ENCODE data around the gene ZNF81. TPM values are rescaled to one million over a fixed set of nuclear protein-coding genes. Genes with fewer than 3 reads are reported as not detected.
A peak's percentile ranks its signal among the peaks of the same experiment; 100 is the strongest.
"Not testable (repeated sequence)": the region's sequence is repeated elsewhere in the genome, so short reads cannot be mapped to it uniquely, and the experiment has no call there.

Gene ZNF81
- total RNA-seq, 1 donor = 5.8 TPM

GRCh38 chrX:47802589-47802988, 34.1 kb upstream of the ZNF81 start:
- no peaks in the 10 kb centered on the region for H3K4me1 ChIP-seq (ENCODE audit: insufficient read depth, low read length)
- H3K27me3 ChIP-seq (ENCODE audit: insufficient read depth, low read length) = no peaks in the 10 kb centered on the region
- no peak for DNase-seq (ENCODE audit: insufficient read length, low spot score, missing footprints)
- TF ChIP-seq CTCF (IDR thresholded peaks at IDR 0.05; ENCODE audit: extremely low read depth, low read depth, low read length) = no peak
- no peak overlapping the region for H3K4me2 ChIP-seq (ENCODE audit: insufficient read depth, low read length)
- H4K20me1 ChIP-seq (ENCODE audit: insufficient read depth, low read length) = no peaks in the 10 kb centered on the region
- H3K4me3 ChIP-seq (ENCODE audit: insufficient read depth, low read length) = no peak overlapping the region
- no peak overlapping the region for H3K27ac ChIP-seq (ENCODE audit: low read depth, low read length)
- no peak overlapping the region for H2AFZ ChIP-seq (ENCODE audit: low read length)
- H3K9me3 ChIP-seq (ENCODE audit: low read depth, low read length) = no peaks in the 10 kb centered on the region
- H3K36me3 ChIP-seq (ENCODE audit: insufficient read depth, low read length) = no peaks in the 10 kb centered on the region
- no peaks in the 10 kb centered on the region for H3K79me2 ChIP-seq (ENCODE audit: insufficient read depth, low read length)

GRCh38 chrX:47803103-47803502, 33.6 kb upstream of the ZNF81 start:
- H3K4me3 ChIP-seq (ENCODE audit: insufficient read depth, low read length); H3K36me3 ChIP-seq (ENCODE audit: insufficient read depth, low read length); H3K79me2 ChIP-seq (ENCODE audit: insufficient read depth, low read length); H3K27ac ChIP-seq (ENCODE audit: low read depth, low read length); H3K4me2 ChIP-seq (ENCODE audit: insufficient read depth, low read length); H3K4me1 ChIP-seq (ENCODE audit: insufficient read depth, low read length); H4K20me1 ChIP-seq (ENCODE audit: insufficient read depth, low read length); DNase-seq (ENCODE audit: insufficient read length, low spot score, missing footprints); H3K9me3 ChIP-seq (ENCODE audit: low read depth, low read length); H2AFZ ChIP-seq (ENCODE audit: low read length); H3K27me3 ChIP-seq (ENCODE audit: insufficient read depth, low read length): not testable (repeated sequence)

- Histone ChIP-seq H3K9me3 (ENCODE audit: low read depth, low read length) (no peaks in the 10 kb centered on the region), H3K4me3 (ENCODE audit: insufficient read depth, low read length) (no peak overlapping the region), H3K4me2 (ENCODE audit: insufficient read depth, low read length) (no peak overlapping the region), H4K20me1 (ENCODE audit: insufficient read depth, low read length) (no peaks in the 10 kb centered on the region), H3K27ac (ENCODE audit: low read depth, low read length) (no peak overlapping the region), H3K27me3 (ENCODE audit: insufficient read depth, low read length) (no peaks in the 10 kb centered on the region), H2AFZ (ENCODE audit: low read length) (no peak overlapping the region), H3K36me3 (ENCODE audit: insufficient read depth, low read length) (no peaks in the 10 kb centered on the region), H3K79me2 (ENCODE audit: insufficient read depth, low read length) (no peaks in the 10 kb centered on the region), H3K4me1 (ENCODE audit: insufficient read depth, low read length) (no peaks in the 10 kb centered on the region)
- peak; percentile 43 for DNase-seq (ENCODE audit: insufficient read length, low spot score, missing footprints)
- TF ChIP-seq CTCF (IDR thresholded peaks at IDR 0.05; ENCODE audit: extremely low read depth, low read depth, low read length) = no peak
Observed at GRCh38 chrX:47804315-47804714, 32.4 kb upstream of the ZNF81 start.

- not testable (repeated sequence) for H3K4me2 ChIP-seq (ENCODE audit: insufficient read depth, low read length); H3K79me2 ChIP-seq (ENCODE audit: insufficient read depth, low read length); H4K20me1 ChIP-seq (ENCODE audit: insufficient read depth, low read length); H3K4me1 ChIP-seq (ENCODE audit: insufficient read depth, low read length); H3K9me3 ChIP-seq (ENCODE audit: low read depth, low read length); H3K27ac ChIP-seq (ENCODE audit: low read depth, low read length); H2AFZ ChIP-seq (ENCODE audit: low read length); H3K27me3 ChIP-seq (ENCODE audit: insufficient read depth, low read length); H3K36me3 ChIP-seq (ENCODE audit: insufficient read depth, low read length); H3K4me3 ChIP-seq (ENCODE audit: insufficient read depth, low read length)
- peak; percentile 41 for DNase-seq (ENCODE audit: insufficient read length, low spot score, missing footprints)
Observed at GRCh38 chrX:47805844-47806243, 30.9 kb upstream of the ZNF81 start.

GRCh38 chrX:47806415-47807271, 30.1 kb upstream of the ZNF81 start:
- DNase-seq (ENCODE audit: insufficient read length, low spot score, missing footprints) = peak; percentile 17
- H3K4me3 ChIP-seq (ENCODE audit: insufficient read depth, low read length); H2AFZ ChIP-seq (ENCODE audit: low read length); H3K27ac ChIP-seq (ENCODE audit: low read depth, low read length); H3K27me3 ChIP-seq (ENCODE audit: insufficient read depth, low read length); H3K9me3 ChIP-seq (ENCODE audit: low read depth, low read length); H3K36me3 ChIP-seq (ENCODE audit: insufficient read depth, low read length); H3K4me2 ChIP-seq (ENCODE audit: insufficient read depth, low read length); H3K79me2 ChIP-seq (ENCODE audit: insufficient read depth, low read length); H3K4me1 ChIP-seq (ENCODE audit: insufficient read depth, low read length); H4K20me1 ChIP-seq (ENCODE audit: insufficient read depth, low read length): not testable (repeated sequence)

GRCh38 chrX:47807272-47807538, 29.5 kb upstream of the ZNF81 start:
- H3K4me3 ChIP-seq (ENCODE audit: insufficient read depth, low read length); H3K27ac ChIP-seq (ENCODE audit: low read depth, low read length): not testable (repeated sequence)

More at GRCh38 chrX:47807272-47807538, 29.5 kb upstream of the ZNF81 start:
- not testable (repeated sequence) for H4K20me1 ChIP-seq (ENCODE audit: insufficient read depth, low read length); H3K36me3 ChIP-seq (ENCODE audit: insufficient read depth, low read length); H3K79me2 ChIP-seq (ENCODE audit: insufficient read depth, low read length); H2AFZ ChIP-seq (ENCODE audit: low read length); DNase-seq (ENCODE audit: insufficient read length, low spot score, missing footprints); H3K4me1 ChIP-seq (ENCODE audit: insufficient read depth, low read length); H3K9me3 ChIP-seq (ENCODE audit: low read depth, low read length); H3K27me3 ChIP-seq (ENCODE audit: insufficient read depth, low read length); H3K4me2 ChIP-seq (ENCODE audit: insufficient read depth, low read length)
